GM10248 (cell line): ENCODE results near the gene VGLL3.

ENCODE experiments used
- CTCF ChIA-PET: fragments of 300-600 bp; sonication (Branson Sonifier 250); formaldehyde crosslinking; extraction: SDS; loops from one replicate; lab custom pipeline; 2021; ENCODE audit warnings: antibody characterized with exemption; lab: Yijun Ruan, JAX
- POLR2A ChIA-PET: fragments of 350-650 bp; sonication (Branson Sonifier 250); formaldehyde crosslinking; extraction: SDS; loops from one replicate; lab custom pipeline; 2020; ENCODE audit warnings: antibody characterized with exemption; lab: Yijun Ruan, JAX
- DNase-seq: peaks from one replicate; pipeline ENCODE4 v3.0.0; 2012; ENCODE audit errors: extremely low spot score
- CTCF ChIP-seq: IDR thresholded peaks from 2 replicates; pipeline ENCODE4 v1.5.1; 2012; ENCODE audit warnings: mild to moderate bottlenecking, low read depth; ENCODE audit errors: extremely low read depth, missing control alignments, control extremely low read depth

Gene VGLL3

GRCh38 chr3:86990012-86990733 lies 776 bp downstream of the VGLL3 start:
- ChIA-PET POLR2A (no interaction called here), CTCF (no interaction called here)
- peak; percentile 14 for DNase-seq
- TF ChIP-seq CTCF: no peak

GRCh38 chr3:86989611-86990010 lies 1.3 kb downstream of the VGLL3 start:
- CTCF ChIA-PET: no interaction called here
- POLR2A ChIA-PET: no interaction called here

GRCh38 chr3:86989006-86989405 lies 1.9 kb downstream of the VGLL3 start:
- ChIA-PET POLR2A (no interaction called here), CTCF (interaction anchor here (0.8 to 0.9 kb wide), 2 partner anchors 11 to 18 kb away, joined by 3 read pairs; no protein-coding TSS in a partner anchor)
- no peak for TF ChIP-seq CTCF
- DNase-seq: no peak

More at GRCh38 chr3:86989611-86990010, 1.3 kb downstream of the VGLL3 start:
- TF ChIP-seq CTCF: no peak
- DNase-seq: no peak

GRCh38 chr3:86988235-86988634 lies 2.7 kb downstream of the VGLL3 start:
- POLR2A ChIA-PET: no interaction called here
- no peak for DNase-seq
- CTCF ChIA-PET: interaction anchor here (0.9 kb wide), 1 partner anchor 11 kb away, joined by 3 read pairs; no protein-coding TSS in a partner anchor
- no peak for TF ChIP-seq CTCF

GRCh38 chr3:86987421-86987715 lies 3.6 kb downstream of the VGLL3 start:
- CTCF ChIA-PET: interaction anchor here (1.0 kb wide), 1 partner anchor 18 kb away, joined by 3 read pairs; no protein-coding TSS in a partner anchor
- POLR2A ChIA-PET: no interaction called here
- TF ChIP-seq CTCF: no peak
- no peak for DNase-seq

- DNase-seq: no peak
- CTCF ChIA-PET: interaction anchor here (1.0 kb wide), 1 partner anchor 18 kb away, joined by 3 read pairs; no protein-coding TSS in a partner anchor
- TF ChIP-seq CTCF: no peak
- POLR2A ChIA-PET: no interaction called here
These were observed 4.1 kb downstream of the VGLL3 start for GRCh38 chr3:86986671-86987420.
